ENCODE results near the gene FOXJ3.

Gene FOXJ3

GRCh38 chr1:42333662-42334239 lies 1.3 kb downstream of the FOXJ3 start:
- DNase-seq, result no peak

GRCh38 chr1:42332877-42333276 lies 2.2 kb downstream of the FOXJ3 start:
- no peak for DNase-seq

DNA sequence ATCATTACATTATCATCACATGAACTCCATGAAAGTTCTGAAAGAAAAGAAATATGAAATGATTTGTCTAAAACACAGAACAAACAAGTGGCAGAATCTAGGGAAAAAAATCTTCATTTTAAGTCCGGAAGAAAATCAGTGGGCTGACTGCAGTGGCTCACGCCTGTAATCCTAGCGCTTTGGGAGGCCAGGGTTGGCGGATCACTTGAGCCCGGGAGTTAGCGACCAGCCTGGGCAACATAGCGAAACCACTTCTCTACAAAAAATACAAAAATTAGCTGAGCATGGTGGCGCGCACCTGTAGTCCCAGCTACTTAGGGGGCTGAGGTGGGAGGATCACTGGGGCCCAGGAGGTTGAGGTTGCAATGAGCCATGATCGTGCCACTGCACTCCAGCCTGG lies 4.8 kb downstream of the FOXJ3 start:
- DNase-seq, result no peak

DNA sequence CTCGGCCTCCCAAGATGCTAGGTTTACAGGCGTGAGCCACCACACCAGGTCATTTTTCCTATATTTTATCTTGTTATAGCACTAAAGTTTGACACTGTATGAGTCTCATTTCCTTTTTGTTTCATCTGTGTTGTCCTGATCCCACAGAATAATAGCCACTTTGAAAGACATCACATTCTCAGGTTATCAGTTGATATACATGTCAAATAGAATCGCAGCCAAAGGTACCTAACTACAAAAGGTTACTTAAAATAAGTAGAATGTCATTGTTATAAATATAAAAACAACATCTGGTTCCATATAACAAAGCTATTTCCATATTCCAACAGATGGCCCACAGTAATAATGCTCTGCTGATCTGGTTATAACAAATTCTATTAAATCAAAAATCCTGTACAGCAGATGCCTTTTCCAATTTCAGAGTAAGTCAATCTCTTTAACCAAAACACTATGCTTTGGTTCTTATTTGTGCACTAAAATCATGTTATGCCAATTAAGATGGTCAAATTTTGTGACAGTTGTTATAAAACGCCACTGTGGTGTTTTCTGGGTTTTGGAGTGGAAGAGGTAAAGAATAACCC lies 6.0 kb downstream of the FOXJ3 start:
- no peak for DNase-seq

GRCh38 chr1:42328047-42328625 lies 6.9 kb downstream of the FOXJ3 start:
- DNase-seq, result no peak

DNA sequence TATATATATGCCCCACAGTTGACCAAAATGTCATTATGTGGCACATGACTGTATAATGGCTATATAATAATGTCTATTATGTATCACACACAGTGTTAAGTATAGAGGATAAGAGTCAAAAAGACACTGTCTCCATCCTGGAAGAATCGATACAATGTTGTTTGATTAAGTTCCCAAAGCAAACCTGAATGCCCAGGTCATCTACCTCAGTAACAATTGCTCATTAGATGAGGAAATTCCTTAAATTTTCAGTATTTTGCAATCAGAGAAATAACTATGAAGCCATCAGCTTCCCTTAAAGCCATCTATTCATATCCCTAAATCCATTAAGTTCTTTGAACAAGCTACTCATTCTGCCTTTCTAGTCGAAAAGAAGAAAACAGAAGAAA lies 10.0 kb downstream of the FOXJ3 start:
- DNase-seq, result no peak

DNA sequence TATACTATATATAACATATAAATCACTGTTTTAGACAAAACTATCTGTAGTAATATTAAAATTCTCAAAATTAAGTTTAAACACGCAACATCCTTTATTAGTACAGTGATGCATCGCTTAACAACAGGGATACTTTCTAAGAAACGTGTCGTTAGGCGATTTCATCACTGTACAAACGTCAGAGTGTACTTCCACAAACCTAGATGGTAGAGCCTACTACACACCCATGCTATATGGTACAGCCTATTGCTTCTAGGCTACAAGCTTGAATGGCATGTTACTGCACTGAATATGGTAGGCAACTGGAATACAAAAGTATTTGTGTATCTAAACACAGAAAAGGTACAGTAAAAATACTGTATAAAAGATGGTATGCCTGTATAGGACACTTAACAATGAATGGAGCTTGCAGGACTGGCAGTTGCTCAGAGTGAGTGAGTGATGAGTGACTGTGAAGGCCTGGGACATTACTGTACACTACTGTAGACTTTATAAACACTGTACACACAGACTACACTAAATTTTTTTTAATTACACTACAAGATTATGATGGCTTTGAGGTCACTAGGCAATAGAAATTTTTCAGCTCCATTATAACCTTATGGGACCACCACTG lies 10.5 kb downstream of the FOXJ3 start:
- no peak for DNase-seq

- DNase-seq, result no peak
Observed at GRCh38 chr1:42323551-42323950, 11.5 kb downstream of the FOXJ3 start.

GRCh38 chr1:42322577-42322976 lies 12.5 kb downstream of the FOXJ3 start:
- DNase-seq, result no peak

DNA sequence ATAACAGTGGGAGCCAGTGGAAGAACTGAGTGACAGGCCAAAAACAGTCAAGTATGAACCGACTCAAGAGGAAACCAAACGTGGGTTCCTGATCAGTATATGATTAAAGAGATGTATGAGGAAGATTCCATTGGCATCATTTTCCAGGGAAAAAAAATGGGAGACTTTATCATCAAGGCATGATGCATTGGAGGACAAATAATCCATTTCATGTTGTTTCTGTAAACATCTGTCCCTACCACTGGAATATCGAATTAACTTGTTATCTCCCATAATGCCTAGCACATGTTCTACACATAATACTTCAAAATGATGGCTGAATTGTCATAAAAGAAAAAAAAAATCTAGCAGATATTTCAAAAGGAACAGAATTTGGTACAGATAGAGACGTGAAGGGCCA lies 13.3 kb downstream of the FOXJ3 start:
- no peak for DNase-seq

- no peak for DNase-seq
Observed at GRCh38 chr1:42320708-42321107, 14.3 kb downstream of the FOXJ3 start.

GRCh38 chr1:42319871-42320484 lies 15.1 kb downstream of the FOXJ3 start:
- DNase-seq, result no peak

GRCh38 chr1:42319128-42319851 lies 15.7 kb downstream of the FOXJ3 start:
- DNase-seq, result no peak

DNA sequence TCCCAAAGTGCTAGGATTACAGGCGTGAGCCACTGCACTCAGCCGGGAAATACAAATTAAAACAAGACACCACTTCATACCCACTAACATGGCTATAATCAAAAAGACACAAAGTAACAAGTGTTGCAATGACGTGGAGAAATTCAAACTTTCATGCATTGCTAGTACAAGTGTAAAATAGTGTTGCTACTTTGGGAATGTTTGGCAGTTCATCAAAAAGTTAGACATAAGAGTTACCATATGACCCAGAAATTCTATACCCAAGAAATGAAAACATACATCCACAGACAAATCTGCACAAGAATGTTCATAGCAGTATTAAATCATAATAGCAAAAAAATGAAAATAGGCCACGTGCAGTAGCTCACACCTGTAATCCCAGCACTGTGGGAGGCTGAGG lies 16.4 kb downstream of the FOXJ3 start:
- DNase-seq, result no peak

- DNase-seq, result no peak
Observed at GRCh38 chr1:42317308-42317707, 17.7 kb downstream of the FOXJ3 start.

DNA sequence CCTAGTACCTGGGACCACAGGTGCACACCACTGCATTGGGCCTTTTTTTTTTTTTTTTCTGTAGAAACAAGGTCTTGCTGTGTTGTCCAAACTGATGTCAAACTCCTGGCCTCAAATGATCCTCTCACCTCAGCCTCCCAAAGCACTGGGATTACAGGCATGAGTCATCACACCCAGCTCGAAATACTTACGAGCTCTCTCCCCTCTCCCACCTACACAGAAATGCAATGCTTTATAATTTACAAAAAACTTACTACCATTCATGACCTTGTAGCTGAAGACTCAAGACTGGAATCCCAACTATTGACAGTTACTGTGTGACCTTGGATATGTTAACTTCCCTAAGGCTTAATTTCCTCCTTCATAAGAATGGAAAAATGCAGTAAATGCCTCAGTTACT lies 18.7 kb downstream of the FOXJ3 start:
- no peak for DNase-seq

GRCh38 chr1:42315500-42315899 lies 19.5 kb downstream of the FOXJ3 start:
- no peak for DNase-seq

DNA sequence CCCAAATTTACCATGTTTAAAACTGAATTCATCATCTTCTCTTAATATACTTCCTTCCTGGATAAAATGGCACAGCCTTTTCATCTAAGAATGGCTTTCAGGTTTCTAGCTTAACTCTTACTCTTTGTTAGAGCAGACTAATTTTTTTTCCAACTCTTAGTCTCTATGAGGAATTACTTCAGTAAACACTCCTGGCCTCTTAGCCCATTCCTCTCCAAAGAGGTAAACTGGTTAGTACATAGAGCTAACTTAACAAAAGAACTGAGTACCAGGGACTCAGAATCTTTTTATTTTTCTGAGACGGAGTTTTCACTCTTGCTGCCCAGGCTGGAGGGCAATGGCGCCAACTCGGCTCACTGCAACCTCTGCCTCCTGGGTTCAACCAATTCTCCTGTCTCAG lies 21.1 kb downstream of the FOXJ3 start:
- no peak for DNase-seq

DNA sequence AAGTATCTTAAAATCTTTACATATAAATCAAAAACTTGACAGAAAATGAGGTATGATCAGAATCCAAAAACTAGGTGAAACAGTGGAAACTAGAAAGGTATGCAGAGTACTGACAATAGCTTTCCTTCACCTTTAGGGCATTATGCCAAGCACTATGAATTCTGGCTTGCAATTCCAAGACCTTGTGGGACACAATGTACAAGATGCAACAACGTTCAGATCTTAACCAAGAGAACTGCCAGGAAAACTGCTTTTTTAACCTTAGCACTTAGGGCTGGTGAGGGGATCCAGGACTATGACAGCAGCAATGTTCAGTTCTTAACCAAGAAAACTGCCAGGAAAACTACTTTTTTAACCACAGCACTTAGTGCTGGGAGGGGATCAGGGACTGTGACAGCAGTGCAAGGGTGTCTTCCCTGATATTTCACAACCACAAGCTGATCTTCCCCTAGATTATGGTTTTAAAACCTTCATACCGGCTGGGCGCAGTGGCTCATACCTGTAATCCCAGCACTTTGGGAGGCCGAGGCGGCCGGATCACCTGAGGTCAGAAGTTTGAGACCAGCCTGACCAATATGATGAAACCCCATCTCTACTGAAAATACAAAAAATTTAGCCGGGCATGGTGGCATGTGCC lies 22.3 kb downstream of the FOXJ3 start:
- DNase-seq, result no peak

GRCh38 chr1:42311897-42312296 lies 23.1 kb downstream of the FOXJ3 start:
- DNase-seq, result no peak

DNA sequence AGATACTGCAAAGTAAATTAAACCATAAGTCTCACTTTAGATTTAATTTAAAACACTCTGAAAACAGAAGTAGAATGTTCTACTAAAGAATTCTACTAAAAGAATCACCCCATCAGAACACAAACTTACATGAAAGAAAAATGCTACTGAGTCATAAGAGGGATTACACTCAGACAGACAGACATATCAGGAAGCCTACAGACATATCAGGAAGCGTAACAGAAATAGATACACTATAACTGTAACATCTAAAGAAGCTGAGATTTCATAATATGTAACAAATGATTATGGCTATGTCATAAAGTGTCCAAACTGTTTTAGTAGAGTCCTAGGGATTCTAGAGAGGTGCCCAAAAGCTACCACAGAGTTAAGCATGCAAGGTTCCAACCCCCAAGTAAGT lies 23.9 kb downstream of the FOXJ3 start:
- no peak for DNase-seq

DNA sequence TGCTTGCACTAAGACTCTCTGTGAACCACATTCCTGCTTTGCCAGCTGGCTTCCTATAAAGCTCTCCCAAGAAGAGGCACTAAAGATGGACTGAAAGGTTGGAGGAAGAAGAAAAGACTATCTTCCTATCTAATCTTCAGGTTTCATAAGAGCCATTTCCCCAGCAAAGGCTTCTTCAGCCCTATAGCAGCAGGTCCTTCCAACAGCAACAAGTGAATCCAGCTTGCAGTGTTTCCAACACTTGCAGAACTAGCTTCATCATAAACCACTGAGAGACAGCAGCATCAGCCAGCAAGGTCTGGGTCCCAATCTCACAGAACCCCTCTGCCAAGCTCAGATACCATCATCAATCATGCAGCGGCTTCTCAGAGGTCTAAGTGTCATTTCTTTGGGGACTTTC lies 28.1 kb downstream of the FOXJ3 start:
- DNase-seq, result no peak

DNA sequence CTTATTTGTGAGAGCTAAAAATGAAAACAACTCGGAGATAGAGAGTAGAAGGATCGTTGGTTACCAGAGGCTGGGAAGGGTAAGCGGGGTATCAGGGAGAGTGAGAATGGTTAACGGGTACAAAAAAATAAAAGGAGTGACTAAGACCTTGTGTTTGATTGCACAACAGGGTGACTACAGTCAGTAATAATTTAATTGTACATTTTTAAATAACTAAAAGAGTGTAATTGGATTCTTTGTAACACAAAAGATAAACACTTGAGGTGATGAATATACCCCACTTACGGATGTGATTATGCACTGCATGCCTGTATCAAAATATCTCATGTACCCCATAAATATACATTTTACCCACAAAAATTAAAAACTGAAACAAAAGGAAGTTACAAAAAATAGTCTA lies 29.4 kb downstream of the FOXJ3 start:
- DNase-seq, result no peak

All from NCI-H345 (cell line).